HCT116 (cell line): ENCODE data around the gene HHIPL1. TPM values are rescaled to one million over a fixed set of nuclear protein-coding genes. Genes with fewer than 3 reads are reported as not detected.

Experiments
- ATAC-seq: fragments of 200-7000 bp; cut with Tn5 transposase; 2 replicates; pipeline ENCODE4 v1.9.1; 2020; ENCODE audit warnings: mild to moderate bottlenecking, moderate library complexity
- BruUV-seq: library from RNA; stranded (reverse); fragments of 400-500 nt; replicated peaks from 2 replicates; lab custom pipeline; 2021; lab: Mats Ljungman, UMichigan
- CTCF ChIA-PET: fragments of 300-600 bp; sonication (Branson Sonifier 250); formaldehyde crosslinking; loops from one replicate; lab custom pipeline; 2021; ENCODE audit warnings: antibody characterized with exemption; lab: Charles Lee
- POLR2A ChIA-PET: fragments of 300-600, 350-600 bp; sonication (Branson Sonifier 250); formaldehyde crosslinking; loops from one replicate; lab custom pipeline; 2021; ENCODE audit warnings: antibody characterized with exemption; lab: Charles Lee
- RAD21 ChIA-PET, 2 experiments: fragments of 300-600 bp; sonication (Branson Sonifier 250); formaldehyde crosslinking; loops; one replicate each; lab custom pipeline; 2023; ENCODE audit warnings: low total read pairs in 2 of 2; ENCODE audit not compliant: uncharacterized antibody in 2 of 2, unreplicated experiment in 2 of 2, low non-redundant PET in 1 of 2; lab: Charles Lee
- DNase-seq: peaks from one replicate; pipeline ENCODE4 v3.0.0-alpha.2; 2010; ENCODE audit warnings: low read depth, low spot score
- H2AFZ ChIP-seq: fragments of 200-600 bp; shearing (Covaris generic), sonication (generic); 2 replicates; pipeline ENCODE4 v1.6.1; 2017; ENCODE audit warnings: low read depth, mixed run types, mixed read lengths, antibody characterized with exemption, low read length; ENCODE audit not compliant: poor library complexity, severe bottlenecking
- H3K27ac ChIP-seq: 2 replicates; pipeline ENCODE4 v1.5.1; 2012; ENCODE audit warnings: low read depth, low read length
- H3K27me3 ChIP-seq: fragments of 200-600 bp; sonication (generic); 2 replicates; pipeline ENCODE4 v1.6.1; 2016; ENCODE audit warnings: mixed run types, low read length, mixed read lengths; ENCODE audit not compliant: insufficient read depth
- H3K36me3 ChIP-seq, 2 experiments: fragments of 200-500 bp in 1 of 2; fragments of 200-600 bp in 1 of 2; sonication (Bioruptor generic) in 1 of 2; sonication (generic) in 1 of 2; 2 replicates each; pipeline versions ENCODE4 v1.5.1 to v1.6.1; 2014 to 2016; ENCODE audit warnings: low read length in 2 of 2, inconsistent platforms in 1 of 2, mixed read lengths in 1 of 2, mixed run types in 1 of 2; ENCODE audit not compliant: insufficient read depth in 2 of 2, control insufficient read depth in 1 of 2
- H3K4me1 ChIP-seq, 2 experiments: fragments of 200-600 bp in 1 of 2; sonication (generic) in 1 of 2; 2 replicates each; pipeline versions ENCODE4 v1.5.1 to v1.6.1; 2012 to 2017; ENCODE audit warnings: low read length in 2 of 2, inconsistent platforms in 1 of 2, mild to moderate bottlenecking in 1 of 2, mixed read lengths in 1 of 2, mixed run types in 1 of 2, moderate library complexity in 1 of 2; ENCODE audit not compliant: insufficient read depth in 2 of 2, control insufficient read depth in 1 of 2
- H3K4me2 ChIP-seq: fragments of 200-600 bp; sonication (generic); 2 replicates; pipeline ENCODE4 v1.6.1; 2017; ENCODE audit warnings: mixed run types, low read length, mixed read lengths
- H3K4me3 ChIP-seq, 2 experiments: fragments of 200-600 bp in 1 of 2; sonication (generic) in 1 of 2; replicated peaks in 1 of 2; 2 replicates each; pipeline ENCODE4 v1.5.1; 2011 to 2016; ENCODE audit warnings: low read length in 2 of 2, control low read depth in 1 of 2, low read depth in 1 of 2, mild to moderate bottlenecking in 1 of 2, mixed read lengths in 1 of 2, mixed run types in 1 of 2
- H3K79me2 ChIP-seq: fragments of 200-600 bp; sonication (generic); 2 replicates; pipeline ENCODE4 v1.6.1; 2017; ENCODE audit warnings: mild to moderate bottlenecking, mixed run types, low read length, moderate library complexity, mixed read lengths; ENCODE audit not compliant: insufficient read depth
- H3K9ac ChIP-seq: fragments of 200-600 bp; sonication (generic); 2 replicates; pipeline ENCODE4 v1.6.1; 2016; ENCODE audit warnings: low read length, mixed read lengths
- H3K9me2 ChIP-seq: fragments of 200-600 bp; sonication (generic), shearing (Covaris generic); 2 replicates; pipeline ENCODE4 v1.6.1; 2017; ENCODE audit warnings: mixed run types, mild to moderate bottlenecking, moderate library complexity; ENCODE audit not compliant: insufficient read depth
- H3K9me3 ChIP-seq, 2 experiments: fragments of 200-500 bp in 1 of 2; fragments of 200-600 bp in 1 of 2; sonication (Bioruptor generic) in 1 of 2; sonication (generic) in 1 of 2; 2 replicates each; pipeline ENCODE4 v1.6.1; 2014 to 2017; ENCODE audit warnings: low read length in 2 of 2, mixed read lengths in 2 of 2, inconsistent platforms in 1 of 2, low read depth in 1 of 2, mild to moderate bottlenecking in 1 of 2, mixed run types in 1 of 2, moderate library complexity in 1 of 2; ENCODE audit not compliant: control insufficient read depth in 1 of 2, insufficient read depth in 1 of 2
- H4K20me1 ChIP-seq: fragments of 200-600 bp; sonication (generic), shearing (Covaris generic); 2 replicates; pipeline ENCODE4 v1.6.1; 2017; ENCODE audit warnings: mixed run types, mild to moderate bottlenecking, moderate library complexity; ENCODE audit not compliant: insufficient read depth
- CEBPB ChIP-seq: IDR thresholded peaks from 2 replicates; pipeline ENCODE4 v1.6.1; 2012; ENCODE audit warnings: low read depth
- EGR1 ChIP-seq: IDR thresholded peaks from 2 replicates; pipeline ENCODE4 v1.6.1; 2012; ENCODE audit warnings: low read depth
- ELF1 ChIP-seq: IDR thresholded peaks from 2 replicates; pipeline ENCODE4 v1.6.1; 2012; ENCODE audit warnings: low read depth, borderline replicate concordance
- EZH2phosphoT487 ChIP-seq: fragments of 200-600 bp; IDR thresholded peaks from 2 replicates; pipeline ENCODE4 v1.6.1; 2018; ENCODE audit warnings: antibody characterized with exemption, borderline replicate concordance
- MAX ChIP-seq: IDR thresholded peaks from 2 replicates; pipeline ENCODE4 v1.6.1; 2012
- RAD21 ChIP-seq: IDR thresholded peaks from 2 replicates; pipeline ENCODE4 v1.6.1; 2012; ENCODE audit warnings: low read depth, mild to moderate bottlenecking
- REST ChIP-seq: IDR thresholded peaks from 2 replicates; pipeline ENCODE4 v1.6.1; 2012; ENCODE audit warnings: low read depth
- SIN3A ChIP-seq: IDR thresholded peaks from 2 replicates; pipeline ENCODE4 v1.6.1; 2012; ENCODE audit warnings: low read depth
- SRF ChIP-seq: IDR thresholded peaks from 2 replicates; pipeline ENCODE4 v1.6.1; 2012; ENCODE audit warnings: low read depth
- ZBTB33 ChIP-seq: IDR thresholded peaks from 2 replicates; pipeline ENCODE4 v1.6.1; 2011; ENCODE audit warnings: mild to moderate bottlenecking, low read length, moderate library complexity; ENCODE audit not compliant: insufficient replicate concordance; ENCODE audit errors: extremely low read depth
- ZFX ChIP-seq: fragments of 450-650 bp; IDR thresholded peaks from 2 replicates; pipeline ENCODE4 v1.6.1; 2017
- ZNF274 ChIP-seq: fragments of 200-500 bp; sonication (Bioruptor generic); IDR thresholded peaks from 2 replicates; pipeline ENCODE4 v1.6.1; 2014; ENCODE audit warnings: mild to moderate bottlenecking, low read depth, low read length, inconsistent platforms
- intact Hi-C: fragments of 100-400 bp; cut with micrococcal nuclease; formaldehyde crosslinking; loops from 2 replicates; pipeline ENCODE4 v1.10.0; 2022
- total RNA-seq: library from RNA; stranded (reverse); gene quantifications from one replicate; pipeline ENCODE4 v1.2.1, GENCODE V29; 2021; ENCODE audit not compliant: unreplicated experiment

The HHIPL1 gene
- total RNA-seq, 1 experiment from 2014 or later, result not detected

GRCh38 chr14:99658218-99658845 is 13.4 kb downstream of the HHIPL1 start:
- H3K36me3 ChIP-seq, result no peaks in the 10 kb centered on the region
- H4K20me1 ChIP-seq, result no peaks in the 10 kb centered on the region
- H3K4me3 ChIP-seq, result no peak overlapping the region
- H3K4me2 ChIP-seq, result no peak overlapping the region
- peaks cover 7 to 12% of the 10 kb centered on the region in 2 experiments; a peak in 3 of 4 replicates for H3K4me1 ChIP-seq
- no peaks in the 10 kb centered on the region for H3K9me3 ChIP-seq
- no peak for ATAC-seq
- H3K27ac ChIP-seq, result no peak overlapping the region
- ChIA-PET RAD21 (no interaction called here), POLR2A (no interaction called here), CTCF (no interaction called here)
- TF ChIP-seq MAX (no peak), RAD21 (no peak), SIN3A (no peak), ZFX (no peak), ELF1 (no peak), EGR1 (no peak), EZH2phosphoT487 (no peak), REST (no peak), ZBTB33 (no peak), SRF (no peak), ZNF274 (no peak), CEBPB (no peak)
- no TSS peak for BruUV-seq
- H3K9me2 ChIP-seq, result no peaks in the 10 kb centered on the region
- H2AFZ ChIP-seq, result no peak overlapping the region
- 0 out of 2 replicates have a peak, but pooled peaks cover 7% of the 10 kb centered on the region for H3K27me3 ChIP-seq
- DNase-seq, result no peak
- H3K79me2 ChIP-seq, result no peaks in the 10 kb centered on the region
- intact Hi-C loops, result no loop called here
- no peak overlapping the region for H3K9ac ChIP-seq
